Peyer's patch (tissue), 4 donors: ENCODE data around the gene DGKI. TPM values are rescaled to one million over a fixed set of nuclear protein-coding genes. Genes with fewer than 3 reads are reported as not detected.
"Not testable (repeated sequence)": the region's sequence is repeated elsewhere in the genome, so short reads cannot be mapped to it uniquely, and the experiment has no call there.

Experiments used
- DNase-seq, 3 donors: peaks; one replicate each; pipeline ENCODE4 v3.0.0-alpha.2; 2017 to 2019
- H3K27ac ChIP-seq, 4 donors: fragments of 200-600 bp; sonication (generic); one replicate each; pipeline ENCODE4 v1.5.1; 2016 to 2019
- H3K27me3 ChIP-seq, 2 donors: fragments of 200-600 bp; sonication (generic); one replicate each; pipeline ENCODE4 v1.5.1; 2019
- H3K36me3 ChIP-seq, 3 donors: fragments of 200-600 bp; sonication (generic); one replicate each; pipeline ENCODE4 v1.5.1; 2016 to 2019
- H3K4me1 ChIP-seq, 4 donors: fragments of 200-600 bp; sonication (generic); one replicate each; pipeline ENCODE4 v1.5.1; 2016 to 2019
- H3K4me3 ChIP-seq, 4 donors: fragments of 200-600 bp; sonication (generic); 1 replicate in 3 of 4; 2 replicates in 1 of 4; pipeline ENCODE4 v1.5.1; 2016 to 2019; ENCODE audit warnings: mild to moderate bottlenecking in 1 of 4
- H3K9me3 ChIP-seq, 4 donors: fragments of 200-600 bp; sonication (generic); one replicate each; pipeline ENCODE4 v1.5.1; 2016 to 2019; ENCODE audit warnings: mild to moderate bottlenecking in 1 of 4
- POLR2A ChIP-seq, 2 donors: fragments of 450-650 bp; IDR thresholded peaks; one replicate each; pipeline ENCODE4 v1.5.1; 2017; ENCODE audit warnings: antibody characterized with exemption in 2 of 2, mild to moderate bottlenecking in 2 of 2, moderate library complexity in 2 of 2
- total RNA-seq, 4 donors: library from RNA; depleted of rRNA; stranded (reverse); fragments of >200 nt; gene quantifications; one replicate each; pipeline ENCODE4 v1.1.0, GENCODE V29; 2016
- TF ChIP-seq, protein P1 (sequence below), 6 experiments: fragments of 450-650 bp in 4 of 6; fragments of 200-600 bp in 2 of 6; sonication (generic) in 1 of 6; IDR thresholded peaks; one replicate each; pipeline ENCODE4 v1.5.1; 2017 to 2019; ENCODE audit warnings: antibody characterized with exemption in 6 of 6, mild to moderate bottlenecking in 3 of 6, moderate library complexity in 1 of 6

DGKI gene
- total RNA-seq, 4 donors from 2014 or later = 0.19 to 0.40 (median 0.35) TPM; not detected in 1

DNA sequence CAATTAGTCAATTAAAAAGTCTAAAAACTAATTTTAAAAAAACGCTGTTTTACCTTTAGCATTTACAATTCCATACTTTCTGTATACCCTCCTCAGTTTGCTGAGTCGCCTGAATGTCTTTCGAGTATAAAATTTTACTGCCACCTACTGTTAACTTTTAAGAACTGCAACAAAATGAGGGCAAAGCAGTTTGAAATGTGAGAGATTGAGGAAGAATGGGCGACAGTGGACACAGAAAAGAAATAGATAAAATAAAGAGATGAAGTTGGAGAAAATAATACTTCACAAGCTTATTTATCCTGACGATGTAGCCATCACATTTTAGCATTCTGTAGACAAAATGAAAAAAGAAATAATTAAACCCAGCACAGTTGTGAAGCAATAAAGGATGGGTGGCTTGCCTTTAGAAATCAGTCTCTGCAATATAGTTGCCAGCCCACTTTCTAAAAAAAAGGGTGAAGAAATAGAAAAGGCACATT lies 392.5 kb downstream of the DGKI start:
- no peaks in the 10 kb centered on the region for H3K9me3 ChIP-seq
- no peak for TF ChIP-seq POLR2A (IDR thresholded peaks at IDR 0.05)
- TF ChIP-seq, protein P1, sequence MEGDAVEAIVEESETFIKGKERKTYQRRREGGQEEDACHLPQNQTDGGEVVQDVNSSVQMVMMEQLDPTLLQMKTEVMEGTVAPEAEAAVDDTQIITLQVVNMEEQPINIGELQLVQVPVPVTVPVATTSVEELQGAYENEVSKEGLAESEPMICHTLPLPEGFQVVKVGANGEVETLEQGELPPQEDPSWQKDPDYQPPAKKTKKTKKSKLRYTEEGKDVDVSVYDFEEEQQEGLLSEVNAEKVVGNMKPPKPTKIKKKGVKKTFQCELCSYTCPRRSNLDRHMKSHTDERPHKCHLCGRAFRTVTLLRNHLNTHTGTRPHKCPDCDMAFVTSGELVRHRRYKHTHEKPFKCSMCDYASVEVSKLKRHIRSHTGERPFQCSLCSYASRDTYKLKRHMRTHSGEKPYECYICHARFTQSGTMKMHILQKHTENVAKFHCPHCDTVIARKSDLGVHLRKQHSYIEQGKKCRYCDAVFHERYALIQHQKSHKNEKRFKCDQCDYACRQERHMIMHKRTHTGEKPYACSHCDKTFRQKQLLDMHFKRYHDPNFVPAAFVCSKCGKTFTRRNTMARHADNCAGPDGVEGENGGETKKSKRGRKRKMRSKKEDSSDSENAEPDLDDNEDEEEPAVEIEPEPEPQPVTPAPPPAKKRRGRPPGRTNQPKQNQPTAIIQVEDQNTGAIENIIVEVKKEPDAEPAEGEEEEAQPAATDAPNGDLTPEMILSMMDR (IDR thresholded peaks at IDR 0.05) = peak; percentile 13 to 64 (median 42)
- no peak overlapping the region for H3K4me3 ChIP-seq
- peak overlapping the region in 1 of 4 donors; percentile 11 for H3K27ac ChIP-seq
- no peaks in the 10 kb centered on the region for H3K36me3 ChIP-seq
- H3K4me1 ChIP-seq = no peaks in the 10 kb centered on the region
- no peaks in the 10 kb centered on the region for H3K27me3 ChIP-seq
- DNase-seq = no peak

DNA sequence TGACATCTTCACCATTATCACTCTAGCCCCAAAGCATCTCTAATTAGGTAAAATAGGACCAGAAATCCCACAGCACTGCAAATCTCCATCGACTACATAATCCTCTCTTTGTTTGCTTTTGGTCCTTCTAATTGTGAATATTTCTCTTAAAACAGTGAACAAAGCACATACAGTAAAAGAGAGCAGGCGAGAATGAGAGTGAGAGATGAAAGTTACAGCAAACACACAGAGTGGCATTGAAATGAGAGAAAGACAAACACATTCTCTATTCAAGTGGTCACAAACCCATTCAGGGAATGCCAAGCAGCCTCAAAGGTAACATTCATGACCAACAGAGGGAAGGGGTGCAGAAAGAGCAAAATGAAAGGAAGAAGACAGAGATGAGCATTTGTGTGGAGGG lies 393.4 kb downstream of the DGKI start:
- TF ChIP-seq, protein P1 (IDR thresholded peaks at IDR 0.05) = no peak
- TF ChIP-seq POLR2A (IDR thresholded peaks at IDR 0.05) = no peak
- DNase-seq = no peak
- Histone ChIP-seq H3K27ac (no peak overlapping the region), H3K9me3 (no peaks in the 10 kb centered on the region), H3K36me3 (no peaks in the 10 kb centered on the region), H3K4me3 (no peak overlapping the region), H3K27me3 (no peaks in the 10 kb centered on the region), H3K4me1 (no peaks in the 10 kb centered on the region)

DNA sequence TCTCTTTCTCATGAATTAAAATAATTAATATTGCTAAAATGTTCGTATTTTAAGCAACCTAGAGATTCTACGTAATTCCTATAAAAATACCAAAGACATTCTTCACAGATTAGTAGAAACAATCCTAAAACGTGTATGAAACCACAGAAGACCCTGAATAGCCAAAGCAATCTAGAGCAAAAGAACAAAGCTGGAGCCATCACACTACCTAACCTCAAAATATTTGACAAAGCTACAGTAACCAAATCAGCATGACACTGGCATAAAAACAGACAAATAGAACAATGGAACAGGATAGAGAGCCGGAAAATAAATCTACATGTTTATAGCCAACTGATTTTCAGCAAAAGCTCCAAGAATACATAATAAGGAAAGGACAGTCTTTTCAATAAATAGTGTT lies 397.8 kb downstream of the DGKI start:
- H3K4me1 ChIP-seq = no peaks in the 10 kb centered on the region
- DNase-seq = no peak
- no peak for TF ChIP-seq POLR2A (IDR thresholded peaks at IDR 0.05)
- TF ChIP-seq, protein P1 (IDR thresholded peaks at IDR 0.05) = no peak
- H3K27ac ChIP-seq = no peak overlapping the region
- H3K27me3 ChIP-seq = no peaks in the 10 kb centered on the region
- H3K36me3 ChIP-seq = no peaks in the 10 kb centered on the region
- no peak overlapping the region for H3K4me3 ChIP-seq
- no peaks in the 10 kb centered on the region for H3K9me3 ChIP-seq

DNA sequence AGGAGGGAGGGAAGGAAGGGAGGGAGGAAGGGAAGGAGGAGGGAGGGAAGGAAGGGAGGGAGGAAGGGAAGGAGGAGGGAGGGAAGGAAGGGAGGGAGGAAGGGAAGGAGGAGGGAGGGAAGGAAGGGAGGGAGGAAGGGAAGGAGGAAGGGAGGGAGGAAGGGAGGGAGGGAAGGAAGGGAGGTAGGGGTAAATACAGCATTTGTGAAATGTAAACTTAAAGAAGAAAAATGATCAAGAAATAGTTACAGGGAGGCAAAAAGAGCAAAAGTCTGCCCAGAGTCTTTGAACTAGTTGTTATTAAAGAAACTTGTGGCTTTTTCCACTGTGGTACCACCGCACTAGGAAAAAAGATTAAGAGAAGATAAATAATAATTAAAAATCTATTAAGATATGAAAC lies 398.2 kb downstream of the DGKI start:
- not testable (repeated sequence) for H3K4me3 ChIP-seq, DNase-seq, H3K27me3 ChIP-seq, H3K27ac ChIP-seq, H3K9me3 ChIP-seq, H3K4me1 ChIP-seq, H3K36me3 ChIP-seq

DNA sequence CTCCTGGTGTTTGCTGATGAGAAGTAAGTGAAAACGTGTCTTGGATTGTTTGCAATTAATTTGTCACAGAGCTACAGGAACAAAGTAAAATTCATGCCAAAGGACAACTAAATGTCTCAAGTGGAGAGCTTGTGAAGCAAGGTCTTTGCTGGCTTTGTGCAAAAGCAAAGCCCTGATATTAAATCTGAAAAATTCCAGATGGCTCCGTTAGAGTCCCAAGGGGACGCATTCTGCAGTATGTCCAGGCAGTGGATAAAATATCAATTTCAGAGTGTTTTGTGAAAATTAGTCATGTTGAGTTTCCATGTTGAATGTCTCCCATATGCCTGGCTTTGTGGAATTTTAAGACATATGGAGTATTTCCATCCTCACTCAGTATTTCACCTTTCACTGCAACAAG lies 400.7 kb downstream of the DGKI start:
- no peak overlapping the region for H3K4me3 ChIP-seq
- TF ChIP-seq, protein P1 (IDR thresholded peaks at IDR 0.05) = no peak
- TF ChIP-seq POLR2A (IDR thresholded peaks at IDR 0.05) = no peak
- no peaks in the 10 kb centered on the region for H3K9me3 ChIP-seq
- no peak for DNase-seq
- H3K36me3 ChIP-seq = no peaks in the 10 kb centered on the region
- no peaks in the 10 kb centered on the region for H3K4me1 ChIP-seq
- H3K27me3 ChIP-seq = no peaks in the 10 kb centered on the region
- no peak overlapping the region for H3K27ac ChIP-seq

DNA sequence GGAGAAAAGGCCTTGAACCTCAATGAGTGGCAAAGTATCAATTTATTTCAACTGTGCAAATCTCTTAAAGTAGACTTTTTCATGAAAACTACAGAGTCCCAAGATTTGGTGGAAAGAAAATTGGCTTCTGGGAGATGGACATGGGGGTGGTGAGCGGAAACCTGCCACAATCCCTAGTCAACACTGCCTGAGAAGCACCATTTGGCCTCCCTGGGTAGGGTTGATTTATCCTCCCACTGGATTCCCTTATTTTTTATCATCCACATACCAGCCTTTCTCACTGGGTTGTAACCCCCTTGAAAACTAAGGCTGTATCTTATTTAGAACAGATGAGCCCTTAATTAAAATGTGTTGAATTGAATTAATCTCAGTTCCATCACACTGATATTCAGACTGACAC lies 401.5 kb downstream of the DGKI start:
- TF ChIP-seq, protein P1 (IDR thresholded peaks at IDR 0.05) = no peak
- TF ChIP-seq POLR2A (IDR thresholded peaks at IDR 0.05) = no peak

More for the DNA sequence above, 401.5 kb downstream of the DGKI start:
- H3K9me3 ChIP-seq = no peaks in the 10 kb centered on the region
- H3K27ac ChIP-seq = no peak overlapping the region
- no peak overlapping the region for H3K4me3 ChIP-seq
- DNase-seq = no peak
- no peaks in the 10 kb centered on the region for H3K36me3 ChIP-seq
- no peaks in the 10 kb centered on the region for H3K27me3 ChIP-seq
- no peaks in the 10 kb centered on the region for H3K4me1 ChIP-seq
